HG02884 (cell line): ENCODE measurements around the gene JAML.

Source experiments
- ATAC-seq: cut with Tn5 transposase; IDR thresholded peaks from one replicate; pipeline ENCODE4 v1.9.1; 2021; ENCODE audit warnings: mild to moderate bottlenecking, moderate library complexity; ENCODE audit not compliant: unreplicated experiment

JAML gene

DNA sequence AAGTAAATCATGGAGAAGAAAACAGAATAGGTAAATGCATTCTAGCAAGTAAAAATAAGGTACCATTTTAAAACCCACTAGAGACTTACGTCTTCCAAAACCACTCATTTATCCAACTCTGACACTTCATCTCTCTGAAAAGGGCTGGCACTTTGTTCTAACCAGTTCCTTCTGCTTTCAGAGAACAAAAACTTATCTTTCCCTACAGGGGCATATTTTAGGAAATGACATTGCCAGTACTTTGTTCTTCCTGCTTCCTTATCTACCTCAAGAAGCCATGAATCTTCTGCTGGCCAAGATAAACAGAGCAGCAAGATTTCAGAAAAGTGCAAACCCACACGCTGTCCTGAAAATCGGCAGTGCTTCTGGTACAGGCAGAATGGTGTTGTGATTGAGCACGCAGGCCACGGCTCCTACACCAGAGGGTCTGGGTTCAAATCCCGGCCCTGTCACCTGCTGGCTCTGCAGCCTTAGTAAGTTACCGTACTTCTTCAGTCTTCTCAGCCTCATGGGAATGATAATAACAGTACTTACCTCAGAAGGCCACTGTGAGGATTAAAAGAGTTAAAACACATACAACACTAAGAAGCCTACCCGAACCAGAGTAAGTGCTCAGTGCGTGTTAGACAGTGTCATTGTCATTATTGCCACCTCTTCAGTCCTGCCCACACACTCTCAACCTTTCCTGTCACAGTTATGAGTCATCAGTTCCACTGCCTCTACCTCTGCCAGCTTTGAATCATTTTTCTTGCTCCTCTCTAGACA, 16.4 kb upstream of the JAML start:
- ATAC-seq = peak; percentile 77

DNA sequence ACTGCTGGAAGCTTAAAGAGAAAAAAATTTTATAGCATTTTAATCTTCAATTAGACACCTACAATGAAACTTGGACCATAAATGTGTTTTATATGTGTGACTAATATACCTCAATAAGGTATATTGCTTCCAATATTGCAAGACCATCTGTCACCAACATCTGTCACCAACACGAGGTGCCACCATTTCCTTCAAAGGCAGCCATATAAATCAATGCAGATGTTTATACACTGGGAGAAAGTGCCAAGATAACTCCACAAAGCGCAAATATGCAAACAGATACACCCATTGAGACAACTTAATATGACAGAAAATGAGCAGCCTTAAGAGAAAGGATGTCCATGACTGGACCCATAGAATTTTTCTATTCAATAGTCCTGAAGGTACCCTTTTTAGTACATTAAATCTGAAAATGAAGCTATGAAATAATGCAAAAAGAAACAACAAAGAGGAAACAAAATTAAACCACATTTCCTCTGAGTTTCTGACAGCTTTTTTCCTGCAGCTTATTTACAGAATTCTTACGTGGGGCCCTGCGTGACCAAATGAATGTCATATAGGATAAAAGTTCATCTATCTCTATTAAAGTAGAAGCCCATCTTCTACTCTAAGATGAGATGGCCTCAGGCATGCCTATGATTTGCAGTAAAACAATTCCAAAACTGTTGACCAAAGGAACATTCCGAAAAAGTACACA, 14.8 kb upstream of the JAML start:
- ATAC-seq = no peak

DNA sequence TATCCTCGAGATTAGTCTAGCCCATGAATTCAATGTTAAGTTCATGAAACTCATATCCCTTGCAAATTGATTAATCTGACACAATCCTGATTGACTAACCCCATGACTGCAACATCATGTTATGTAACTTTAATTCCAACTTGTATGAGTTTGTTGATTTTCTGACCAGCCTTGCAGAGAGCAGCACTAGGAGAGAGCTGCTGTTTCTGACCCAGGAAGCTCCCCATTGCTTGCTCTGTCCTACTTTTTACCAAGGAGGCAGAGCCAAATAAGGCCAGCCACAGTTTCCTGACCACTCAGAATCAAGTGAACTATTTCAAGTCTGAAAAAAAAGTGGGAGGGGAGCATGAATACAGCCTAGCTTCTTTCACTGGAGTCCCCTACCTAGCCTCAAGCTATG, 14.1 kb upstream of the JAML start:
- ATAC-seq = no peak

DNA sequence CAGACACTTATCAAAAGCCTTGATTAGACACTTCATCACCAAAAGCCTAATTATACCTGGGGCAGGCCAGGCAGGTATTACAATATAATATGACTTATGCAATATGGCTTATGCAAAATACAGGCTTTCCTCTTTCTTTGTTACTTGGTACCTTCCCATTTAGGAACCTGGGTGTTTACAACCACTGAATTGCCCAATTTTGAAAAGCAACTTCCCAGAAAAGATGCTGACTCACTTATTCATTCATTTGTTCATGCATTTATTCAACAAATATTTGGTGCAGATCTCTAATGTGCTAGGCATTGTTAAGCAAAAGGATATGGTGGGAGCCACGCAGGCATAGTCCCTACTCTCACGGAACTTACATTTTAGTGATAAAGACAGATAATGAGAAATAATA, 13.6 kb upstream of the JAML start:
- ATAC-seq = no peak

DNA sequence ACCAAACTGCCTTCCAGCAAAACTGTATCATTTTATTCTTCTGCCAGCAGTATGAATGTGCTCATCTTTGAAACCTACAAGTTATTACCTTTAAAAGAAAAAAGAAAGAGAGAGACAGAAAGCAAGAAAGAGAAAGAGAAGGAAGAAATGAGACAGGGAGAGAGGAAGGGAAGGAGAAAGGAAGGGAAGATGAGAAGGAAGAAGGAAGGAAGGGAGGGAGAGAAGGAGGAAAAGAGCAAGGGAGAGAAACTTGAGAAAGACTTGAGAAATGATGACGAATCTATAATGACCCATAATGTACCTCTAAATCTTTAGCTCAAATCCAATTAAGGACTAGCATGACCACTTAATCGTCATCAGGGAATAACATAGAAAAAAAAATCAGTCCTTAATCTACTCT, 11.4 kb upstream of the JAML start:
- no peak for ATAC-seq

DNA sequence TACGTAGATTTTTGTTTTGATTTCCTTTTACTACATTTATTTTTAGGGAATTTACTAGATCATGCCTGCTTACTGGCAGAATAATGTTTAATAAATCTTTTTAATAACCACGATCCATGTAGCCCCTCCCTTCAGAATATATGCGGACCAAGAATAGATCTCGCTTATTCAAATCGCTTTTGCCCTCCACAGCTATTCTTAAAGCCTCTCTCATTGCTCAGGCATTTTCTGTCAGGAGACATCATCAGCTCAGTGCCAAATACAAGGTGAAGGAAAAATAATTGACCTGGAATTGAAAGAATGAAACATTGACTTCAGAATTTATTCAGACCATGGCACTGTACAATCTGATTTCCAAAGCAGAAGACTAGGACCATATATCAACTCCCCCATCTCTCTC, 10.0 kb upstream of the JAML start:
- ATAC-seq = no peak

DNA sequence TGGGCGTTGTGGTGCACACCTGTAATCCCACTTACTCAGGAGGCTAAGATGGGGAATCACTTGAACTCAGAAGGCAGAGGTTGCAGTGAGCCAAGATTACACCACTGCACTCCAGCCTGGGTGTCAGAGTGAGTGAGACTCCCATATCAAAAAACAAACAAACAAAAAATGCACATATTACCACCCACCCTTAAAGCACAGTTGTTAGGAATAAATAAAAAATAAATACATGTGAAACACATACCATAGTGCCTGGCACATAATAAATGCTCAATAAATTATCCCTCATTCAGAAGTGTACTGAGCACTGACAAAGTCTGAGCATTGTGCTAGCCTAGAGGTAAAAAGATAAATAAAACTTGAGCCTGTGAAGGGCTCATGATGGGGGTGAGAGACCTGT, 9.0 kb upstream of the JAML start:
- ATAC-seq = no peak

DNA sequence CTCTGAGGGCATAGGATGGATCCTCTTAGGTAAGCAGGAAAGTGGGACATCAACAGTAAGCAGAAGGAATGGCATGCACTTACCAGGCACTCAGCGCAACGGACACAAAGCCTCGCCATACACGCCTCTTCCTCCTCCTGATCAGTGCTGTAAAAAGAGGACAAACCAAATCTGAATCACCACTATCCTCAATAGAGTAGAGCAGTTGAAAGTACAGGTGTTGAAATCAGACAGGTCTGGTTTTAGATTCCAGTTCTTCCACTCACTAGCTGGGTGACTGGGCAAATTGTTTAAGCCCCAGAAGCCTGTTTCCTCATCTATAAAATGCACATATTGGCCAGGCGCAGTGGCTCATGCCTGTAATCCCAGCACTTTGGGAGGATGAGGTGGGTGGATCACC, 8.6 kb upstream of the JAML start:
- ATAC-seq = no peak

DNA sequence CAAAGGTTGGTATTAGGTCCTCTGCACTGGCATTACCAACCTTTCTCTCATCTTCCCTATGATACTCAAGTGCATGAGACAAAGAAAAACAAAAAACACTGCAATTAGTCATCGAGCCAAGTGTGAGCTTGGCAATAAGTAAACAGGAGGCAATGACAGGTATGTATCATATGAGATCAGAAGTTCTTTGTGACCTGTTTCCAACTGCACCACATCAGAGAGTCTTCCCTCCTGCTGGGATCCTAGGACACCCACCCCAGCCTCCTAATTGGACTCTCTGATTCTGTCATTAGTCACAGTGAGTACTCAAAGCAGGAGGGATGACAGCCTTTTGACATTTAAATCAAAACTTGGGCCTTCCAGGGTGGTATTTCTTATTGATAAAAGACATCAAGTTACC, 7.8 kb upstream of the JAML start:
- no peak for ATAC-seq

DNA sequence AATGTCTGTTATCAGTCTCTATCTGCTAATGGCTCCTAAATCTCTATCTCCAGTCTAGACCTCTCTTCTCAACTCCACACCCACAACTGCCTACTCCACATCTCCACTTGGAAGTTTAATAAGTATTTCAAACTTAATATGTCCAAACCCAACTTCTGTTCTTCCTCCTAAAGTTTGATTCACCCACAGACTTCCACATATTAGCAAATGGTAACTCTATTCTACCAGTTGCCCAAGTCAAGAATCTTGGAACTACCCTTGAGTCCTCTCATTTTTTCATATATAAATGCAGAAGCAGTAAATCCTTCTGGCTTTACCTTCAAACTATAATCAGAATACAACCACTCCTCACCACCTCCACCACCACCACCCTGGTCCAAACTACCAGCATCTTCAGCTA, 6.7 kb upstream of the JAML start:
- ATAC-seq = no peak

DNA sequence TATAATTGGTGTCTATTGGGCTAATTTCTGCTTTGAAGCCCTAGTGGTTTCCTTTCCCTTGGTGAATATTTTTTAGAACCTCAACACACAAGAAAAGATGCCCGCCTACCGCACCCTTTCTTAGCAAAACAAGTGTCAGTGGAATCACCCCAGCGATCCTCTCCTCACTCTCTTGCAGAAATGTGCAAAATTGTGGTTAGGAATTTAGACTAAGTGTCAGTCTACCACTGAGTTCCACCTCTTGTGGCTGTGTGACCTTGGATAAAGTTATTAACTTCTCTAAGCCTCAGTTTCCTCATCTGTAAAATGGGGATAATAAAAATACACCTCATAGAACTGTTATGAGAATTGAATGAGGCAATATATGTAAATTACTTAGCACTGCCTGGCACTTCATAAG, 5.3 kb upstream of the JAML start:
- no peak for ATAC-seq

DNA sequence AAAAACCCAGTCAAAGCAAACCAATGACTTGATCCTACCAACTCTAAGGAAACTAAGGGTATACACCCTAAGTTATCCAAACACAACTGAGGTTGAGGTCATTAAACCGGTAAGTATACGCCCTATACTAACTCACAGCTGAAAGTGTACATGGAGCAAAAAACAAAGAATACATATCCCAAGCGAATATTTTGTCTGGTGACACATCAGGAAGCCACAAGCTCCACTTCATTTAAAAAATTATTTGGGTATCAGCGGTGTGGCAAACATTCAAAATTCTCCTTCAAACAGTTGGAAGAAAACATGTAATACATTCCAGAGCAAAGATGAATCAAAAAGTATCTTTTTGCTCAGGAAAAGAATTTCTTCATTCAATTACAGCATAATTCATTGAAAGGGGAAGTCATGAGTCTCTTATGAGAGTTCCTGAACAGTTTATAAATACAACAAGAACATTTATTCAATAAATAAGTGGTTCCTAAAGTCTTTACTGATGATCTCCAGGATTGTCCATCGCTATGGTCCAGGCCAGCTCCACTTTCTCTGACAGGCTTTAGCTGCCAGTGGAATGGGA, 4.5 kb upstream of the JAML start:
- ATAC-seq = no peak

DNA sequence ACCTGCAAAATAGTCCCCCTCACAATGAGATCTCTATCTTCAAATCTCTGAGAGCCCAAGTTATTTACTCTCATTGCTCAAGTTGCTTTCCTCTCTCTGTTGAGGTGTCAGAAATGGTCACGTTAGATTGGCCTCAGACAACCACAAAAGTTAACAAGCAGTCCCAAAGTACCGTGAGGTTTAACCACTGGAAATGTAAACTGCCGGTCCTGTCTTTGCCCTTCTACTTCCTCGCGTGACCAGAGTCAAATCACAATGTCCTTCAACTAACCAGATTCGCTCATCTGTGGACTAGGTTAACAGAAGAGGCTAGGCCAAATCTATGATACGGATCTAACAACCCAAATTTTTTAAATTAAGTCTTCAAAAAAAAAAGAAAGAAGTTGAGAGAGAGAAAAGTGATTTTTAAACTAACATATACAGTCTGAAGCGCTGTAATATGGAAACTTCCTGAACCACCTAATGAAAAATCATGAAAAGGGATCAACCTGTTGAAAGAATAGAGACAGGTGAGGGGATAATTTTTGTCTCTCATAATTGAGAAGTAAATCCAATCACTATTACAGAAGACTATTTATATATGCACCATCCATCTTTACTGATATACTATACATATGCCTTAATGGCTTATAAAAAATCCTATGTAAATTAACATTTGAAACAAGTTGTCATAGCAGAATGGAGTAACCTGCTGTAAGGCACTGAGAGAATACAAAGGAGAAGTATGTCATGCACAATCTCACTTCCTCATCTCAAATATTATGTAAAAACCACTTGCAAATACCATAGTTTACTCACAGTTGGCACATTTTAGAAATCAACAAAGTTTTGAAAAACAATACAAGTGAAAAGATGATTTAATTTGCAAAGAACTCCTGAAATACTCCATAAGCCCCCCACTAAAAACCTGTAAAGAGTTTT, 3.3 kb upstream of the JAML start:
- ATAC-seq = no peak

DNA sequence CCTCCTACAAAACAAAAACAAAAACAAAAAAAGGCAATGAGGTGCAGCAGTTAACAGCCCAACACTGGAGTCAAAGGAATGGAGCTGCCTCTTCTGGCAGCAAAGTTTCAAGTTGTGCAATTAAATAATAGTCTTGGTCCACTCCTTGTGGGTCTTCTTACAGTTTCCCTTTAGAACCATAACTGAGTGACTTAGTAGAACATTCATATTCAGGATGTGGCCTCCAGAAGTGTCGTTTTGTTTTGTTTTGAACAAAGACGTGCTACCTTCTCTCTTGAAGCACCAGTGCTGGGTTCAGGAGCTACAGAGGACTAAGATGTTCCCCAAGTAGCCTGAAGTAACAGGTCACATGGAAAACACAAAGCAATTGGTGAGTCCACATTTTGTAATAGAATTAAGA, 2.0 kb upstream of the JAML start:
- no peak for ATAC-seq

DNA sequence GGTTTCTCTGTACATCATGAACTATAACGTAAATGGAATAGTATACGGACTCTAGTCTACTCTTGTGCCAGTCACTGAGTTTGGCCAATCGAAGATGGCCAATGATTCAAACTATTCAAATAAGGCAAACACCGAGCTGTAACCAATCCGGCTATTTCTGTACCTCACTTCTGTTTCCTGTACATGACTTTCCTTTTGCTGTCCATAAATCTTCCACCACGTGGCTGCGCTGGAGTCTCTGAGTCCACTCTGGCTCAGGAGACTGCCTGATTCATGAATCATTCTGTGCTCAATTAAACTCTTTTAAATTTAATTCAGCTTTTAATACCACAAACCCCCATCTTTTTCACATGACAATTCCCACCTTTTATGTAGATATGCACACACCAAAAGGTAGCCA, 1.5 kb upstream of the JAML start:
- ATAC-seq = no peak

DNA sequence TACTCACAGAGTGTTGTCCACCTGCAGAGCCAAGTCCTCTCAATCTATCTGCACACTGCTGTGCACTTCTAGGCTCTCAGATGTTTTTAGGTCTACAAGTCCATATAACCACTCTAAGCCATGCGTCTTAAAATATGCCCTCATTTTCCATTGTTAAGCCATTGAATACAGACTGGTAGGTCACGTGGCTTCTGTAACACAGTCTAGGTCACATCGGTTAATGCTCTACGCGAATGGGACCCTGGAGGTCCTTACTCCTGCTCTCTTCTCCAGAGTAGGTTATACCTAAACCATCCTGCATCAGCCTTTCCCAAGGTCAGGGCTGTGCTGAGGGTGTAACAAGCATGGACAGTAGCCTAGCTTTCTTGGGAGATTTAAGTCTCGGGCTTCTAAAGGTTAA, 819 bp downstream of the JAML start:
- ATAC-seq = no peak

DNA sequence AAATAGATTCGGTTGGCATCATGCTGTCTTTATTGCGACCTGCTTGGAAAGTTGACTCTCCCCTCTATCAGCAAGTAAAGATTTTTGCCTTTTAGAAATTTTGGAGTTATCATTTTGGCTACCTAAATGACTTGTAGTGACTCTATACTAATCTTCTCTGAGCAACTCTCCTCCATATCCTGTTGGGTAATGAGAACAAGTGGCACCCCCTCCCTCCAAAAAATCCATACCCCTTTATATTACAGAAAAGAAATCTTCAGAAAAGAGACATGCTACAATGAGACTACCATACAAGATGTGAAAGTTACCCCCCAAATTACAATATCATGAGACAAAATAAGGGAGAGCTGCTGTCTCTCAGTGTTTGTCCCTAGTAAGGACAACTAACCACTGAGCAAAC, 1.2 kb downstream of the JAML start:
- ATAC-seq = no peak

DNA sequence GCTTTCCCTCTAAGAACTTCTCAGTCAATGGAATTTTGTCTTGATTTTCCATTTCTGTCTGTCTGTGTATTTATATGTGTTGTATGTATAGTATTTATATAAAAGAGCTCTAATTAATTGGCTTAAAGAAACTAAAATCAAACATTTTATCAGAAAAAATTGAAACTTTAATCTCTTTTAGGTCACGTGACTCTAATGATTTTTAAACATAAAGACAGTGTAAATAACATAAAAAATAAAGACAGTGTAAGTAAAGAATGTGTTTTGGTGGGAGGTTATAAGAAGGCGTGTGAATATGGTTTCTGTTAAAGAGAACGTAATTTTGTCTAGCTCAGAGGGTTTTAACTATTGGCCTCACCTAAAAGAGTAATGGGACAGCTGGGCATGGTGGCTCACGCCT, 2.4 kb downstream of the JAML start:
- ATAC-seq = no peak

DNA sequence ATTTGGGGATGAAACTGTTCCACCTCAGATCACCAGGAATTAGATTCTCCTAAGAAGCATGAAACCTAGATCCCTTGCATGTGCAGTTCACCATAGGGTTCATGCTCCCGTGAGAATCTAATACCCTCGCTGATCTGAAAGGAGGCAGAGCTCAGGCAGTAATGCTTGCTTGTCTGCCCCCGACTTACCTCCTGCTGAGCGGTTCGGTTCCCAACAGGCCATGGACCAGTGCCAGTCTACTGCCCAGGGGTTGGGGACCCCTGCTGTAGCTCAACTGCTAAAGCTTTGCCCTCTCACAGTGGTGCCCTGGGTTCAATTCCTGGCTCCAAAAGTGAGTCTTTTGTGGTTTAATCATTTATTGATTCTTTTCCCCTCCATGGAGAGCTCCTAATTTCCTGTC, 3.4 kb downstream of the JAML start:
- ATAC-seq = no peak

DNA sequence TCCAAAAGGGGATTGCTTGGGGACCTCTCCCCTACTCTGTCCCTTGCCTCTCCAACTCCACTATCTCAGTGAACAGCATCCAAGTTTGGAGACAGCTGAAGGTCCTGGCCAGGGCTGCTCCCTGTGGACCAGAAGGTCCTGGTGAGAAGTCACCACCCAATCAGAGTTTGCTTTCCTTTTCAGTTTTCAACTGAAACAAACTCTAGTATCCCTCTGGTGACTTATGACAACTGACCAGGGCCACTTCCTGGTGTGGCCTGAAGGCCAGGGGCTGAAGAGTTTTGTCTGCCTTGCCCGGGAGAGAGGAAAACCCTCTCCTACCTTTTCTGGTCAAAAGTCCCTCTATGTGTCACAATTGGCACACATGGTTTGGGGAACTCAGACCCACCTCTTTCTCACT, 5.1 kb downstream of the JAML start:
- ATAC-seq = no peak

DNA sequence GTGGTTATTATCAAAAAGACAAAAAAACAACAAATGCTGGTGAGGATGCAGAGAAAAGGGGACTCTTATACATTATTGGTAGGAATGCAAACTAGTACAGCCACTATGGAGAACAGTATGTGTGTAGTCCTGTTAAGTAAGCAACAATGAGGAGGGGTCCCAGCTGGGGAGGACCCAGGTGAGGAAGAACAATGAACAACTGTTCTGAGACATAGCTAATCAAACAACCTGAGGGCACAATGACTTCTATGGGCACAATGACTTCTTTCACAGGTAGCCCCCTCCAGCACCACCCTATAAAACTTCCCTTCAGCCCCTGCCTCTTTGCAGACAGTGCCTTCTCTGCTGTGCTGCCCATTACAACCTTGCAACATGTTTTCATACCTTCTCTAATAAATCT, 5.6 kb downstream of the JAML start:
- ATAC-seq = no peak
